Activated CD4-positive, alpha-beta T cell treated with anti-CD3 and anti-CD28 coated beads, Interleukin-2, Interleukin-4, amounts not matched to agents 100 ng/mL and 50 ng/mL, durations not matched to agents 16 hours and 8 hours (primary cell): ENCODE measurements around the gene ENOSF1.
"Not testable (repeated sequence)": the region's sequence is repeated elsewhere in the genome, so short reads cannot be mapped to it uniquely, and the experiment has no call there.

Experiments
- DNase-seq: peaks from one replicate; pipeline ENCODE4 v3.0.0-alpha.2; 2020; ENCODE audit warnings: low spot score

The ENOSF1 gene

GRCh38 chr18:706405-706804 is 6.0 kb downstream of the ENOSF1 start:
- no peak for DNase-seq

GRCh38 chr18:703213-703967 is 9.0 kb downstream of the ENOSF1 start:
- no peak for DNase-seq

- DNase-seq = no peak
Observed at GRCh38 chr18:697800-698199, 14.6 kb downstream of the ENOSF1 start.

- no peak for DNase-seq
Observed at GRCh38 chr18:697012-697411, 15.4 kb downstream of the ENOSF1 start.

GRCh38 chr18:693466-694187 is 18.8 kb downstream of the ENOSF1 start:
- DNase-seq = no peak

GRCh38 chr18:692824-693223 is 19.6 kb downstream of the ENOSF1 start:
- DNase-seq = no peak

GRCh38 chr18:688323-688722 is 24.1 kb downstream of the ENOSF1 start:
- DNase-seq = no peak

GRCh38 chr18:686339-687111 is 25.9 kb downstream of the ENOSF1 start:
- DNase-seq = no peak

GRCh38 chr18:685438-685837 is 27.0 kb downstream of the ENOSF1 start:
- no peak for DNase-seq

GRCh38 chr18:683531-683930 is 28.9 kb downstream of the ENOSF1 start:
- no peak for DNase-seq

GRCh38 chr18:682833-683232 is 29.6 kb downstream of the ENOSF1 start:
- no peak for DNase-seq

- not testable (repeated sequence) for DNase-seq
Observed at GRCh38 chr18:682416-682815, 30.0 kb downstream of the ENOSF1 start.

- DNase-seq = peak; percentile 92
Observed at GRCh38 chr18:681985-682384, 30.4 kb downstream of the ENOSF1 start.

GRCh38 chr18:680392-680791 is 32.0 kb downstream of the ENOSF1 start:
- no peak for DNase-seq

GRCh38 chr18:679516-679915 is 32.9 kb downstream of the ENOSF1 start:
- DNase-seq = no peak

GRCh38 chr18:678482-679182 is 33.8 kb downstream of the ENOSF1 start:
- no peak for DNase-seq

- DNase-seq = no peak
Observed at GRCh38 chr18:677951-678381, 34.5 kb downstream of the ENOSF1 start.

- DNase-seq = no peak
Observed at GRCh38 chr18:677145-677544, 35.3 kb downstream of the ENOSF1 start.

GRCh38 chr18:676736-677135 is 35.7 kb downstream of the ENOSF1 start:
- DNase-seq = no peak

- no peak for DNase-seq
Observed at GRCh38 chr18:676069-676468, 36.4 kb downstream of the ENOSF1 start.

- no peak for DNase-seq
Observed at GRCh38 chr18:675307-675706, 37.1 kb downstream of the ENOSF1 start.

- DNase-seq = no peak
Observed at GRCh38 chr18:673769-674168, 38.7 kb downstream of the ENOSF1 start.
